BLaER1 (cell line): ENCODE results near the gene TAF1C.

Source experiments
- H3K27ac ChIP-seq: shearing (Covaris generic); formaldehyde crosslinking; 2 replicates; pipeline ENCODE4 v1.8.1; 2022
- H3K27me3 ChIP-seq: shearing (Covaris generic); formaldehyde crosslinking; 2 replicates; pipeline ENCODE4 v1.8.1; 2022
- H3K36me3 ChIP-seq: shearing (Covaris generic); formaldehyde crosslinking; 2 replicates; pipeline ENCODE4 v1.8.1; 2022
- H3K4me1 ChIP-seq: shearing (Covaris generic); formaldehyde crosslinking; 2 replicates; pipeline ENCODE4 v1.8.1; 2022
- H3K4me2 ChIP-seq: shearing (Covaris generic); formaldehyde crosslinking; 2 replicates; pipeline ENCODE4 v1.8.1; 2022
- H3K4me3 ChIP-seq: shearing (Covaris generic); formaldehyde crosslinking; 2 replicates; pipeline ENCODE4 v1.8.1; 2022
- H3K9ac ChIP-seq: shearing (Covaris generic); formaldehyde crosslinking; 2 replicates; pipeline ENCODE4 v1.8.1; 2022
- H3K9me3 ChIP-seq: shearing (Covaris generic); formaldehyde crosslinking; 2 replicates; pipeline ENCODE4 v1.8.1; 2022
- H4K20me1 ChIP-seq: shearing (Covaris generic); formaldehyde crosslinking; 2 replicates; pipeline ENCODE4 v1.8.1; 2022
- Cebpa-rat ChIP-seq: shearing (Covaris generic); IDR thresholded peaks from 2 replicates; pipeline ENCODE4 v1.8.1; 2022

The TAF1C gene

GRCh38 chr16:84166796-84167695 is 19.8 kb downstream of the TAF1C start:
- H3K9me3 ChIP-seq: no peaks in the 10 kb centered on the region
- H3K4me1 ChIP-seq: peaks cover 16% of the 10 kb centered on the region
- no peak overlapping the region for H3K27ac ChIP-seq
- H4K20me1 ChIP-seq: no peaks in the 10 kb centered on the region
- no peak overlapping the region for H3K4me2 ChIP-seq
- TF ChIP-seq Cebpa-rat: no peak
- H3K27me3 ChIP-seq: no peaks in the 10 kb centered on the region
- no peaks in the 10 kb centered on the region for H3K36me3 ChIP-seq
- no peak overlapping the region for H3K4me3 ChIP-seq
- no peak overlapping the region for H3K9ac ChIP-seq

- Histone ChIP-seq H3K27me3 (no peaks in the 10 kb centered on the region), H3K4me3 (no peak overlapping the region), H3K9me3 (no peaks in the 10 kb centered on the region), H3K4me1 (peaks cover 23% of the 10 kb centered on the region), H4K20me1 (no peaks in the 10 kb centered on the region), H3K27ac (no peak overlapping the region), H3K36me3 (no peaks in the 10 kb centered on the region), H3K4me2 (no peak overlapping the region), H3K9ac (no peak overlapping the region)
- no peak for TF ChIP-seq Cebpa-rat
Measured at GRCh38 chr16:84165746-84166145, 21.1 kb downstream of the TAF1C start.

DNA sequence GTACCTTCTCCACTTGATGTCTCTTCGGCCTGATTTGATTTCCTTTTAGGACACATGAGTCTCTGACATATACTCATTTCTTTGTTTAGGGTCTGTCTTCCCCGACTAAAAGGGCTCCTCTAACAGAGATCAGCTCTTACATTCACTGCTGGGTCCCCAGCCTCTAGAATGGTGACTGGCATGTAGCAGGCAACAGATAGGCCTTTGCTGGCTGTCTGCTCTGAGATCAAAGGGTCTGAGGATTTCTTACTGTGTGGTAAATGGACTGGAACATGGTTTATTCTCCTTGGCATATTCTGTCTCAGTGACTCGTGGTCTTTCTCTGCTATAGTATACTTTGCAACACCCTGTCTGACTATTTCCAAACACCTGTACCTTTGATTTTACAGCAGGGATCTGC is 25.1 kb downstream of the TAF1C start:
- no peak for TF ChIP-seq Cebpa-rat
- Histone ChIP-seq H3K4me1 (0 out of 2 replicates have a peak, but pooled peaks cover 8% of the 10 kb centered on the region), H3K9me3 (no peaks in the 10 kb centered on the region), H3K36me3 (no peaks in the 10 kb centered on the region), H3K27ac (no peak overlapping the region), H3K4me3 (no peak overlapping the region), H3K9ac (no peak overlapping the region), H3K4me2 (no peak overlapping the region), H4K20me1 (no peaks in the 10 kb centered on the region), H3K27me3 (no peaks in the 10 kb centered on the region)

DNA sequence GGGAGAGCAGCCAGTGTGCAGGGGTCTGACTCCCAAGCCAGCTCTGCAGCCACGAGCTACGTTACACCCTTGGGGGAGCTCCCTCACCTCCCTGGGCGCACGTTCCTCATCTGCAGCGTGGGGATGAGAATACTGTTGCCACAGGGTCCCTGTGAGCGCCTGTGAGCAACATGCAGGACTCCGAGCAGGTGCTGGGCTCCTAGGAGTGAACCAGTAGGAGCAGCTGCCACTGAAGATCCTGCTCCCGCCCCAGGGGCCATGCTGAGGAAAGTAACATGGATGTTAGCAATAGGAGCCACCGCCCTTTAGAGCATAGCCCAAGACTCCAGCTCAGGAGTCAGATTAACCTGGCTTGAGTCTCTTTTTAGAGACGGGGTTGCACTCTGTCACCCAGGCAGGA is 25.8 kb downstream of the TAF1C start:
- Histone ChIP-seq H3K4me2 (no peak overlapping the region), H3K9ac (no peak overlapping the region), H3K27ac (no peak overlapping the region), H4K20me1 (no peaks in the 10 kb centered on the region), H3K27me3 (no peaks in the 10 kb centered on the region), H3K36me3 (no peaks in the 10 kb centered on the region), H3K4me1 (0 out of 2 replicates have a peak, but pooled peaks cover 8% of the 10 kb centered on the region), H3K4me3 (no peak overlapping the region), H3K9me3 (no peaks in the 10 kb centered on the region)
- no peak for TF ChIP-seq Cebpa-rat

- Histone ChIP-seq H3K36me3 (no peaks in the 10 kb centered on the region), H3K4me1 (0 out of 2 replicates have a peak, but pooled peaks cover 8% of the 10 kb centered on the region), H3K4me2 (no peak overlapping the region), H3K27ac (no peak overlapping the region), H3K27me3 (no peaks in the 10 kb centered on the region), H3K9ac (no peak overlapping the region), H3K9me3 (no peaks in the 10 kb centered on the region), H4K20me1 (no peaks in the 10 kb centered on the region), H3K4me3 (no peak overlapping the region)
- no peak for TF ChIP-seq Cebpa-rat
Measured at GRCh38 chr16:84159800-84160199, 27.1 kb downstream of the TAF1C start.

GRCh38 chr16:84159007-84159406 is 27.9 kb downstream of the TAF1C start:
- H3K9ac ChIP-seq: no peak overlapping the region
- no peaks in the 10 kb centered on the region for H3K36me3 ChIP-seq
- no peak overlapping the region for H3K4me3 ChIP-seq
- no peak overlapping the region for H3K4me2 ChIP-seq
- no peaks in the 10 kb centered on the region for H4K20me1 ChIP-seq
- H3K27me3 ChIP-seq: no peaks in the 10 kb centered on the region
- H3K9me3 ChIP-seq: no peaks in the 10 kb centered on the region
- no peak overlapping the region for H3K27ac ChIP-seq
- TF ChIP-seq Cebpa-rat: no peak
- H3K4me1 ChIP-seq: 0 out of 2 replicates have a peak, but pooled peaks cover 8% of the 10 kb centered on the region

DNA sequence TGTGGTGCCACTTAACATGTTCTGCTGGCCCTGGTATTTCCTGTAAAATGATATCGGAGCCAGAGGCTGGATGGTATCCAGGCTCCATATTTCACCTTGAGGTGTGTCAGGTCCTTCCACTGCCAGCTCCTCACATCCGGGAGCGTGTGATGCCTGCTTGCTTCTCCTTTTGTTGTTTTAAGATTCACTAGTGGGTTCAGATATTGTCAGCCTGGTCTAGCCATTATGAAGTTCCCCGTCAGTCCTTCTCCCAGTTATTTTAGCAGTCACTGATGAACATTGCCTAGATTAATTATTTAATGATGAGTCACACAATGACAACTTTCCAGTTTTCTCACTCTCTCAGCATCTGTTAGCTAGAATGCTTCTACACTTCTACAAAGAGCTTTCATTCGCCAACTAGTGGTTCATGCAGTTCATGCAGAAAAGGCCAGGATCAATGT is 30.5 kb downstream of the TAF1C start:
- no peaks in the 10 kb centered on the region for H3K9me3 ChIP-seq
- no peak overlapping the region for H3K4me3 ChIP-seq
- H3K27me3 ChIP-seq: no peaks in the 10 kb centered on the region
- no peak overlapping the region for H3K27ac ChIP-seq
- no peak for TF ChIP-seq Cebpa-rat
- no peaks in the 10 kb centered on the region for H4K20me1 ChIP-seq
- H3K4me1 ChIP-seq: no peaks in the 10 kb centered on the region
- H3K9ac ChIP-seq: no peak overlapping the region
- no peaks in the 10 kb centered on the region for H3K36me3 ChIP-seq
- no peak overlapping the region for H3K4me2 ChIP-seq

GRCh38 chr16:84155771-84156170 is 31.1 kb downstream of the TAF1C start:
- Histone ChIP-seq H3K9ac (no peak overlapping the region), H3K27ac (no peak overlapping the region), H3K4me2 (no peak overlapping the region), H3K4me3 (no peak overlapping the region), H3K4me1 (no peaks in the 10 kb centered on the region), H3K36me3 (no peaks in the 10 kb centered on the region), H3K27me3 (no peaks in the 10 kb centered on the region), H4K20me1 (no peaks in the 10 kb centered on the region), H3K9me3 (no peaks in the 10 kb centered on the region)
- TF ChIP-seq Cebpa-rat: no peak

DNA sequence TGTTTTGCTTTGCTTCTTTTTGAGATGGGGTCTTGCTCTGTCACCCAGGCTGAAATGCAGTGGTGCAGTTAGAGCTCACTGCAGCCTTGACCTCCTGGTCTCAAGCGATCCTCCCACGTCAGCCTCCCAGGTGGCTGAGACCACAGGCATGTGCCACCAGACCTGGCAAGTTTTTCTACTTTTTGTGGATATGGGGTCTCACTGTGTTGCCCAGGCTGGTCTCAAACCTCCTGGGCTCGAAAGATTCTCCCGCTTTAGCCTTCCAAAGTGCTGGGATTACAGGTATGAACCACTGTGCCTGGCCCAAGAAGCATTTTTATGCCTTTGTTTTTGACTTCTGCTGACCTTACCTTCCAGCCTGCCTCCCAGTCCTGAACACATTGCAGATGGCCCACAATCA is 31.6 kb downstream of the TAF1C start:
- no peaks in the 10 kb centered on the region for H3K9me3 ChIP-seq
- no peaks in the 10 kb centered on the region for H3K27me3 ChIP-seq
- H3K4me3 ChIP-seq: no peak overlapping the region
- no peaks in the 10 kb centered on the region for H4K20me1 ChIP-seq
- H3K4me2 ChIP-seq: no peak overlapping the region
- no peak overlapping the region for H3K27ac ChIP-seq
- no peaks in the 10 kb centered on the region for H3K36me3 ChIP-seq
- no peak overlapping the region for H3K9ac ChIP-seq
- H3K4me1 ChIP-seq: no peaks in the 10 kb centered on the region
- no peak for TF ChIP-seq Cebpa-rat

DNA sequence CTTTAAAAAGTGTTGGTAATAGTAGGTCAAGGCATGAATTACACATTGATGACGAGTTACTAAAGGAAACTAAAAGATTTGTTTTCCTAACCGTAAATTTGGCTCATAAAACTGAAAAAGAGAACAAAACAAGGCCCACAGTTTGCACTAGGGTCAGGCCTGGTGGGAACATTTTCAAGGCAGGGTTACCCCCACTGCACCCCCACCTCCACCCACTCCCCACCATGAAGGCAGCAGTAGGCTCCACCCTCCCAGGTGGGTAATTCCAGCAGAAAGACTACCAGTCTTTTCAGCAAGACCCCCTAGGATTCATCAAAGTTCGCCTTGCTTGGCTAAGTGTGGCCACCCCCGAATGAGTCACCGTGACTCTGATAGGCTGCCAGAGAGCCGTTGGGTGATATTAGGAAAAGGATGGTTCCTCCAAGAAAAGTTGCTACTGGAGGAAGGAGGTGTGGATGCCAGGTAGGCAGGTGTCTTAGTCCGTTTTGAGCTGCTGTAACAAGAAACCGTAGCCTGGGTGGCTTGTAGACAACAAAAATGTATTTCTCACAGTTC is 33.1 kb downstream of the TAF1C start:
- Histone ChIP-seq H3K4me1 (no peaks in the 10 kb centered on the region), H4K20me1 (no peaks in the 10 kb centered on the region), H3K36me3 (no peaks in the 10 kb centered on the region), H3K4me3 (no peak overlapping the region), H3K9ac (no peak overlapping the region), H3K27me3 (no peaks in the 10 kb centered on the region), H3K4me2 (no peak overlapping the region), H3K27ac (no peak overlapping the region), H3K9me3 (no peaks in the 10 kb centered on the region)
- no peak for TF ChIP-seq Cebpa-rat
